Neural cell (in vitro differentiated cells): Measurements from ENCODE around the gene HLTF.

ENCODE experiments used
- EP300 ChIP-seq: fragments of 450-650 bp; conservative IDR thresholded peaks from 2 replicates; pipeline ENCODE4 v1.6.1; 2014; ENCODE audit warnings: antibody characterized with exemption, mild to moderate bottlenecking, moderate library complexity; ENCODE audit not compliant: poor library complexity, severe bottlenecking
- EZH2 ChIP-seq: fragments of 200-600, 300-800 bp; shearing (Covaris generic), sonication (generic); IDR thresholded peaks from 2 replicates; pipeline ENCODE4 v1.6.1; 2014; ENCODE audit warnings: antibody characterized with exemption, low read length, borderline replicate concordance, mild to moderate bottlenecking; ENCODE audit not compliant: insufficient read depth, poor library complexity, severe bottlenecking
- MXI1 ChIP-seq: fragments of 450-650 bp; conservative IDR thresholded peaks from 2 replicates; pipeline ENCODE4 v1.6.1; 2014; ENCODE audit warnings: antibody characterized with exemption, mild to moderate bottlenecking; ENCODE audit not compliant: poor library complexity, severe bottlenecking
- POLR2AphosphoS5 ChIP-seq: IDR thresholded peaks from 2 replicates; pipeline ENCODE4 v1.6.1; 2012
- RAD21 ChIP-seq: fragments of 450-650 bp; conservative IDR thresholded peaks from 2 replicates; pipeline ENCODE4 v1.6.1; 2014; ENCODE audit warnings: antibody characterized with exemption, mild to moderate bottlenecking, moderate library complexity
- SMC3 ChIP-seq: fragments of 450-650 bp; conservative IDR thresholded peaks from 2 replicates; pipeline ENCODE4 v1.6.1; 2014; ENCODE audit warnings: antibody characterized with exemption, mild to moderate bottlenecking, moderate library complexity; ENCODE audit not compliant: poor library complexity
- TAF1 ChIP-seq: IDR thresholded peaks from 2 replicates; pipeline ENCODE4 v1.6.1; 2012; ENCODE audit warnings: low read depth
- TF ChIP-seq, protein P1 (sequence below): fragments of 450-650 bp; IDR thresholded peaks from 2 replicates; pipeline ENCODE4 v1.5.1; 2014; ENCODE audit warnings: antibody characterized with exemption, mild to moderate bottlenecking, moderate library complexity; ENCODE audit not compliant: poor library complexity, severe bottlenecking
- TF ChIP-seq, protein P2 (sequence below): IDR thresholded peaks from 2 replicates; pipeline ENCODE4 v1.6.1; 2012; ENCODE audit warnings: borderline replicate concordance

DNA sequence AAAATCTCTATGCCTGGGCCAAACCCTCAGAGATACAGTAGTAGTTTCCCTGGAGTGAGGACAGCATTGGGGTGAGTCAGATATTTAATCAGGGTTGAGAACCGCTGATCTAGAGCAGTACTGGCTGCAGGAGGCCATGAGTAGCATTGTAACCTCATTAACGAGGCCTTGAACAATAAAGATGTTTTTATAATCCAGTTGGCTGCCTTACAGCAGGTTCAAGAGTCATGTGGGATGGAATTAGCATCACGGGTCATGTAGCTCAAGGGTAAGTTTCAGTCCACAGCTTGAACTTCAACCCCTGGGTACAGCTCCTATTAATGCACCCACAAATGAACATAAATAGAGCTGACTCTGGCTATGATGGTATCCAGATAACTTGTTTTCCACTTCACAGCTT is 48.2 kb upstream of the HLTF start:
- TF ChIP-seq SMC3 = no peak
- TF ChIP-seq, protein P1, sequence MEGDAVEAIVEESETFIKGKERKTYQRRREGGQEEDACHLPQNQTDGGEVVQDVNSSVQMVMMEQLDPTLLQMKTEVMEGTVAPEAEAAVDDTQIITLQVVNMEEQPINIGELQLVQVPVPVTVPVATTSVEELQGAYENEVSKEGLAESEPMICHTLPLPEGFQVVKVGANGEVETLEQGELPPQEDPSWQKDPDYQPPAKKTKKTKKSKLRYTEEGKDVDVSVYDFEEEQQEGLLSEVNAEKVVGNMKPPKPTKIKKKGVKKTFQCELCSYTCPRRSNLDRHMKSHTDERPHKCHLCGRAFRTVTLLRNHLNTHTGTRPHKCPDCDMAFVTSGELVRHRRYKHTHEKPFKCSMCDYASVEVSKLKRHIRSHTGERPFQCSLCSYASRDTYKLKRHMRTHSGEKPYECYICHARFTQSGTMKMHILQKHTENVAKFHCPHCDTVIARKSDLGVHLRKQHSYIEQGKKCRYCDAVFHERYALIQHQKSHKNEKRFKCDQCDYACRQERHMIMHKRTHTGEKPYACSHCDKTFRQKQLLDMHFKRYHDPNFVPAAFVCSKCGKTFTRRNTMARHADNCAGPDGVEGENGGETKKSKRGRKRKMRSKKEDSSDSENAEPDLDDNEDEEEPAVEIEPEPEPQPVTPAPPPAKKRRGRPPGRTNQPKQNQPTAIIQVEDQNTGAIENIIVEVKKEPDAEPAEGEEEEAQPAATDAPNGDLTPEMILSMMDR = no peak
- no peak for TF ChIP-seq EP300
- TF ChIP-seq TAF1 = no peak
- TF ChIP-seq, protein P2, sequence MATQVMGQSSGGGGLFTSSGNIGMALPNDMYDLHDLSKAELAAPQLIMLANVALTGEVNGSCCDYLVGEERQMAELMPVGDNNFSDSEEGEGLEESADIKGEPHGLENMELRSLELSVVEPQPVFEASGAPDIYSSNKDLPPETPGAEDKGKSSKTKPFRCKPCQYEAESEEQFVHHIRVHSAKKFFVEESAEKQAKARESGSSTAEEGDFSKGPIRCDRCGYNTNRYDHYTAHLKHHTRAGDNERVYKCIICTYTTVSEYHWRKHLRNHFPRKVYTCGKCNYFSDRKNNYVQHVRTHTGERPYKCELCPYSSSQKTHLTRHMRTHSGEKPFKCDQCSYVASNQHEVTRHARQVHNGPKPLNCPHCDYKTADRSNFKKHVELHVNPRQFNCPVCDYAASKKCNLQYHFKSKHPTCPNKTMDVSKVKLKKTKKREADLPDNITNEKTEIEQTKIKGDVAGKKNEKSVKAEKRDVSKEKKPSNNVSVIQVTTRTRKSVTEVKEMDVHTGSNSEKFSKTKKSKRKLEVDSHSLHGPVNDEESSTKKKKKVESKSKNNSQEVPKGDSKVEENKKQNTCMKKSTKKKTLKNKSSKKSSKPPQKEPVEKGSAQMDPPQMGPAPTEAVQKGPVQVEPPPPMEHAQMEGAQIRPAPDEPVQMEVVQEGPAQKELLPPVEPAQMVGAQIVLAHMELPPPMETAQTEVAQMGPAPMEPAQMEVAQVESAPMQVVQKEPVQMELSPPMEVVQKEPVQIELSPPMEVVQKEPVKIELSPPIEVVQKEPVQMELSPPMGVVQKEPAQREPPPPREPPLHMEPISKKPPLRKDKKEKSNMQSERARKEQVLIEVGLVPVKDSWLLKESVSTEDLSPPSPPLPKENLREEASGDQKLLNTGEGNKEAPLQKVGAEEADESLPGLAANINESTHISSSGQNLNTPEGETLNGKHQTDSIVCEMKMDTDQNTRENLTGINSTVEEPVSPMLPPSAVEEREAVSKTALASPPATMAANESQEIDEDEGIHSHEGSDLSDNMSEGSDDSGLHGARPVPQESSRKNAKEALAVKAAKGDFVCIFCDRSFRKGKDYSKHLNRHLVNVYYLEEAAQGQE = no peak
- no peak for TF ChIP-seq EZH2
- TF ChIP-seq POLR2AphosphoS5 = no peak
- TF ChIP-seq RAD21 = no peak
- no peak for TF ChIP-seq MXI1
